NCI-H1436 treated with DMSO at 0.1 percent for 48 hours (cell line): ENCODE results near the gene SPC25.
"Not testable (repeated sequence)": the region's sequence is repeated elsewhere in the genome, so short reads cannot be mapped to it uniquely, and the experiment has no call there.

Source experiments
- DNase-seq: peaks from one replicate; lab custom pipeline; 2025; lab: John Stamatoyannopoulos, UW

Gene SPC25

GRCh38 chr2:168901003-168901402 is 10.8 kb upstream of the SPC25 start, which contains the start of gene G6PC2:
TSS of gene G6PC2 (plus strand) at chr2:168901291. CDS start at chr2:168901332, 41 bp downstream.
- no peak for DNase-seq

- no peak for DNase-seq
These were observed 7.2 kb upstream of the SPC25 start for GRCh38 chr2:168897449-168897848.

DNA sequence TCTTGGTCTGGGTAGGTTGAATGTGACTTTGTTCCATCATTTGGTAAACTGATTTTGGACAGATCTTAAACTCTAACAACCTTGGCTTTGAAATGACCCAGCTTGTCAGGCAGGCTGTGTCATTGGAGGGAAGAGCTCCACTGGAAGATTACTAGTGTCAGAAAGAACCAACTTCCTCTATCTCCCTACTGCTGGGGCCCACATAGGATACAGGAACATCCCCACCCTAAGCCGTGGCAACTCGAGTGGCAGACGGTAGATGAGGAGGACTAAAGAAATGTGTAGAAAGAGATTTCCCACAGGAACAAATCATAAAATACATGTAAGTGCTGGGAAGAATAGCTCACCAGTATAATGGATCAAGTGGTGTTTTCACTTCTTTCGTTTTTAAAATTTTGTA is 6.6 kb upstream of the SPC25 start:
- no peak for DNase-seq

GRCh38 chr2:168895771-168896170 is 5.5 kb upstream of the SPC25 start:
- DNase-seq: no peak

DNA sequence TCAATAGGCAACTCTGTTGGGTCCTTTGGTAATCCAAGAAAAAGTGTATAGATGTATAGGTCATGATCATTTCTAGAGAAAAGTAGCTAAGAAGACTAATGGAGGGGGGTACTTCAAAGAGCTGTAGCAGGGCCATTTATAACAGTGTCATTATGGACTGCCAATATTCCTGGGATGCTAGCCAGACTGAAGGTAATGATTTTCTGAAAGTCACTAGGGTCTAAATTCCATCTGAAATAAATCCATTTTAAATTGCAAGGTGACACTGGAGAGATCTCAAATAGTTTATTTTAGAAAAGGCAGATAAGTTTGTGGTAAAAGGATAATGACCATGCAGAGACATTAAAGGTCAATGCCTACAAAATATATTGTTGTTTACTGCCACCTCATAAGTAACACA is 4.5 kb upstream of the SPC25 start:
- no peak for DNase-seq

GRCh38 chr2:168894101-168894500 is 3.9 kb upstream of the SPC25 start:
- no peak for DNase-seq

DNA sequence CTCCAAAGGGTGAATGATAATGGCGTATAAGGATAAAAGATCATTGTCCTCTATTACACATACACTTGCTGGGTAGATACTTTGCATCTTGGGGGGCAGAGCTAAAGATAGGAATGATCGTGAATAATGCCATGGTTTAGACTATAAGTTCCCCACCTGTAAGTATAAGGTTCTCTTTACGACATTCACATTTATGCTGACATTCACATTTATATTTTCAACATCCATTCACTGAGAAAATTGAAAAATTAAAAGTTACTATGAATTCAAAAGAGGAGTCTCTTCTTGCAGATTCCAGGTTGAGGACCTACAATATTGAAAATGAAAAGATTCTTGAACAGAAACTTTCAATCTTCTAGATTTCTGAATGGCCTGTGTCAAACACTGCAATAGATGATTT is 2.1 kb upstream of the SPC25 start:
- no peak for DNase-seq

GRCh38 chr2:168889635-168890005 is 610 bp downstream of the SPC25 start:
- no peak for DNase-seq

- DNase-seq: no peak
These were observed 5.3 kb downstream of the SPC25 start for GRCh38 chr2:168884975-168885374.

DNA sequence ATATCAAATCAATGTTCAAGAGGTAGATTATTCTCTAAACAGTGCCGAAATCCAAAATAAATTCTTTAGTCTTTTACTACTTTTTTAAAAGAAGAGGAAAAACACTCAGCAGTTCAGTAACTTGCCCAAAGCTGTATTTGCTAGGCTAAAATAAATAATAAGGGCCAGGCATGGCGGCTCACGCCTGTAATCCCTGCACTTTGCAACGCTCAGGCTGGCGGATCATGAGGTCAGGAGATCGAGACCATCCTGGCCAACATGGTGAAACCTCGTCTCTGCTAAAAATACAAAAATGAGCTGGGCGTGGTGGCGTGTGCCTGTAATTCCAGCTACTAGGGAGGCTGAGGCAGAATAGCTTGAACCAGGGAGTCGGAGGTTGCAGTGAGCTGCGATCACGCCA is 8.1 kb downstream of the SPC25 start:
- not testable (repeated sequence) for DNase-seq

DNA sequence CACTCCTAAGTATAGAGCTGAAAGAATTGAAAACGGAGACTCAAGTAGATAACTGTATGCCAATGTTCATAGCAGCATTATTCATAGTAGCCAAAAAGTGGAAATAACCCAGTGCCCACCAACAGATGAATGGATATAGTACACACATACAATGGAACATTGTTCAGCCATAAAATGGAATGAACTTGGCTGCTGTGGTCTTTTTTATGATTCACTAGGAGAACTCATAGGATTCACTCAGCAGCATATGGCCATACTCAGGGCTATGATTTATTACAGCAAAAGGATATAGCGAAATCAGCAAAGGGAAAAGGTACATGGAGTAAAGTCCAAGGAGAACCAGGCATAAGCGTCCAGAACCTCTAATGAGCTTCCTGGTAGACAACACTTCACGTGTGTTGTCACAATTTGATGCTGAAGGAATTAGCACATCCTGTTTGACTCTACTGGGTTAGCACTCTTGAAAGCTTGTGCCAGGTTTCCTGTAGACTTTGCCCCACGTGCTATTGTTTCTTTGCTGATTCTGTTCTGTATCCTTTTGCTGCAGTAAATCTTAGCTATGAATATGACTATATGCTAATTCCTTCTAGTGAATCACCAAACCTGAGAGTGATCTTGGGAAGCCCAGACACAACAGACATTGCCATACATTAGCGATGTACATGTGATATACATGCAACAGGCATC is 15.7 kb downstream of the SPC25 start:
- no peak for DNase-seq

DNA sequence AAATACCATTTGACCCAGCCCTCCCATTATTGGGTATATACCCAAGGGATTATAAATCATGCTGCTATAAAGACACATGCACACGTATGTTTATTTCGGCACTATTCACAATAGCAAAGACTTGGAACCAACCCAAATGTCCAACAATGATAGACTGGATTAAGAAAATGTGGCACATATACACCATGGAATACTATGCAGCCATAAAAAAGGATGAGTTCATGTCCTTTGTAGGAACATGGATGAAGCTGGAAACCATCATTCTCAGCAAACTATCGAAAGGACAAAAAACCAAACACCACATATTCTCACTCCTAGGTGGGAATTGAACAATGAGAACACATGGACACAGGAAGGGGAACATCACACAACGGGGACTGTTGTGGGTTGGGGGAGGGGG is 19.4 kb downstream of the SPC25 start:
- DNase-seq: not testable (repeated sequence)

DNA sequence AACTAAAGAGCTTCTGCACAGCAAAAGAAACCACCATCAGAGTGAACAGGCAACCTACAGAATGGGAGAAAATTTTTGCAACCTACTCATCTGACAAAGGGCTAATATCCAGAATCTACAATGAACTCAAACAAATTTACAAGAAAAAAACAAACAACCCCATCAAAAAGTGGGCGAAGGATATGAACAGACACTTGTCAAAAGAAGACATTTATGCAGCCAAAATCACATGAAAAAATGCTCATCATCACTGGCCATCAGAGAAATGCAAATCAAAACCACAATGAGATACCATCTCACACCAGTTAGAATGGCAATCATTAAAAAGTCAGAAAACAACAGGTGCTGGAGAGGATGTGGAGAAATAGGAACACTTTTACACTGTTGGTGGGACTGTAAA is 19.9 kb downstream of the SPC25 start:
- not testable (repeated sequence) for DNase-seq

GRCh38 chr2:168867164-168867563 is 23.1 kb downstream of the SPC25 start:
- not testable (repeated sequence) for DNase-seq

- DNase-seq: no peak
These were observed 32.1 kb downstream of the SPC25 start for GRCh38 chr2:168858146-168858545.

GRCh38 chr2:168855601-168856000 is 34.6 kb downstream of the SPC25 start:
- DNase-seq: no peak

DNA sequence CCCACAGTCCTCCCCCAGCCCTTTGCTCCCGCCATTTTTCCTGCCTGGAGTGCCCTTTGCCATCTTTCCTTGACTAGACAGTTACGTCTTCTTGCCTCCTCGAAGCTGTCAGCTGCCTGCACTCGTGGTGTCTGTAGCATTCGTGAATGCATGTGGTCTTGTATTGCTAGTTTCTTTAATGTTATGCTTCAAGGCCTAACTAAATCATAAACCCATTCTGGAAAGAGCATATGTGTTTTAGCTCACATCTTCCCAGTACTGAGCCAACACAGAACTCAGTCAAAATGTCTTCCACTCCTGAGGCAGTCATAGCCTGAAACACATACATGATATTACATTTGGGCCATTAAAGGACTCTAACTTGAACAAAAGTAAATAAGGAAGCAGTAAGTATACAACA is 35.6 kb downstream of the SPC25 start:
- no peak for DNase-seq

DNA sequence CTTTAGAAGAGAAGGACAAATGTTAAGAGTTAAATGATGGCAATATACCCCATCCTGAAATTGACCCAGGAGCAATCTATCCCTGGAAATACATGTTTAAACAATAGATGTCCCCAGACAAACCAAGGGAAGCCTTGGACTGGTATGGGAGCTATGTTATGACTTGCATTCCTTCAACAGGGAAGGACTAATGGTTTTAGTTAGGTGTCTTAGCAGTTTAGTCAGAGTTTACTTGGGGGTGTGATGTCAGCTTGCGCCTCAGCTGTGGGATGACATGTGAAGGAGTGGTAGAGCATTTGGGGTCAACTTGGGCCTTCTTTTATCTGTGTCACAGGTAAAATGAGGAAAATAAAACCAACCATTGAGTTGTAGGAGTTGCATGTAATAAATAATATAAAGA is 36.8 kb downstream of the SPC25 start:
- DNase-seq: no peak

GRCh38 chr2:168852481-168852880 is 37.7 kb downstream of the SPC25 start:
- no peak for DNase-seq

GRCh38 chr2:168851674-168852320 is 38.4 kb downstream of the SPC25 start:
- peak; percentile 37 for DNase-seq

GRCh38 chr2:168850846-168851245 is 39.4 kb downstream of the SPC25 start:
- no peak for DNase-seq

DNA sequence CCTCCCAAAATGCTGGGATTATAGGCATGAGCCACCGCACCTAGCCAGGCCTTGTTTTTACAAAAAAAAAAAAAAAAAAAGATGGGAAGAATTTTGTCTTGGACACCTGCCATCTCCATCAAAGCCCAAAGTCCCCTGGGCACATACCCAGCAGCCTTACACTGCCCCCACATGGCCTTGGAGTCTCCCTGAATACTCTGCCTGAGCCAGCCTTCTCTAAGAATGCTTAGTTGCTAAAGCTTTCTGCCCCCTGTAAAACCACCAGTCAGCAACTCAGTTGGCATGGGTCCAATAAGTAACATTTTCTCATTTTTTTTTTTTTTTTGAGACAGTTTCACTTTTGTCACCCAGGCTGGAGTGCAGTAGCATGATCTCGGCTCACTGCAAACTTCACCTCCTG is 40.6 kb downstream of the SPC25 start:
- no peak for DNase-seq

GRCh38 chr2:168848225-168848624 is 42.0 kb downstream of the SPC25 start:
- peak; percentile 71 for DNase-seq

- DNase-seq: no peak
These were observed 47.0 kb downstream of the SPC25 start for GRCh38 chr2:168843253-168843652.
